NOMO-1 (cell line): ENCODE results near the gene NLRP6.
"Not testable (repeated sequence)": the region's sequence is repeated elsewhere in the genome, so short reads cannot be mapped to it uniquely, and the experiment has no call there.

ENCODE experiments used
- DNase-seq, 2 experiments: peaks; one replicate each; lab custom pipeline; 2025; ENCODE audit not compliant: unreplicated experiment in 2 of 2; lab: John Stamatoyannopoulos, UW

The NLRP6 gene

GRCh38 chr11:281486-282161 lies 3.4 kb downstream of the NLRP6 start:
- DNase-seq = peak in 1 of 2 experiments; percentile 21

GRCh38 chr11:282171-282570 lies 4.0 kb downstream of the NLRP6 start:
- no peak for DNase-seq

GRCh38 chr11:282630-283360 lies 4.6 kb downstream of the NLRP6 start:
- no peak for DNase-seq

- peak; percentile 8 to 31 for DNase-seq
Measured at GRCh38 chr11:283405-284104, 5.3 kb downstream of the NLRP6 start.

- no peak for DNase-seq
Measured at GRCh38 chr11:284105-285020, 6.2 kb downstream of the NLRP6 start.

- DNase-seq = no peak
Measured at GRCh38 chr11:285021-285893, 7.0 kb downstream of the NLRP6 start.

GRCh38 chr11:285894-286220 lies 7.7 kb downstream of the NLRP6 start:
- no peak for DNase-seq

GRCh38 chr11:286977-287820 lies 9.0 kb downstream of the NLRP6 start:
- DNase-seq = not testable (repeated sequence)

GRCh38 chr11:287821-288477 lies 9.7 kb downstream of the NLRP6 start:
- DNase-seq = no peak

- peak; percentile 28 to 57 for DNase-seq
Measured at GRCh38 chr11:288478-289397, 10.5 kb downstream of the NLRP6 start, which contains the start of gene PGGHG. Gene PGGHG (plus strand): TSS chr11:289126. CDS start chr11:289817, 691 bp downstream.

- no peak for DNase-seq
Measured at GRCh38 chr11:289398-289711, 11.1 kb downstream of the NLRP6 start.

- DNase-seq = no peak
Measured at GRCh38 chr11:289712-290620, 11.8 kb downstream of the NLRP6 start.

GRCh38 chr11:290621-291231 lies 12.5 kb downstream of the NLRP6 start:
- DNase-seq = no peak

GRCh38 chr11:291281-292210 lies 13.3 kb downstream of the NLRP6 start:
- no peak for DNase-seq
